Lung (tissue), 12 donors: Measurements from ENCODE around the gene GRK4. TPM values are rescaled to one million over a fixed set of nuclear protein-coding genes. Genes with fewer than 3 reads are reported as not detected.
A peak's percentile ranks its signal among the peaks of the same experiment; 100 is the strongest.

Source experiments
- ATAC-seq: fragments of 200-7000 bp; cut with Tn5 transposase; one replicate; pipeline ENCODE4 v1.9.1; 2020; ENCODE audit warnings: moderate number of reproducible peaks; ENCODE audit not compliant: insufficient read depth, low FRiP score
- DNase-seq, 3 donors: peaks; one replicate each; pipeline ENCODE4 v3.0.0-alpha.2; 2013 to 2017
- H3K27ac ChIP-seq, 2 donors: one replicate each; pipeline ENCODE4 v1.5.1; 2013; ENCODE audit warnings: mild to moderate bottlenecking in 2 of 2, moderate library complexity in 2 of 2, control low read depth in 1 of 2, inconsistent platforms in 1 of 2, low read depth in 1 of 2, low read length in 1 of 2
- H3K27me3 ChIP-seq, 3 donors: one replicate each; pipeline ENCODE4 v1.5.1; 2013; ENCODE audit warnings: low read length in 2 of 3; ENCODE audit not compliant: control insufficient read depth in 3 of 3, insufficient read depth in 3 of 3
- H3K36me3 ChIP-seq, 4 donors: one replicate each; pipeline ENCODE4 v1.5.1; 2013; ENCODE audit warnings: low read length in 4 of 4, mild to moderate bottlenecking in 1 of 4, moderate library complexity in 1 of 4; ENCODE audit not compliant: control insufficient read depth in 4 of 4, insufficient read depth in 4 of 4
- H3K4me1 ChIP-seq, 5 donors: one replicate each; pipeline ENCODE4 v1.5.1; 2013; ENCODE audit warnings: low read length in 5 of 5, mild to moderate bottlenecking in 2 of 5, moderate library complexity in 1 of 5; ENCODE audit not compliant: control insufficient read depth in 5 of 5, insufficient read depth in 5 of 5
- H3K4me3 ChIP-seq: one replicate; pipeline ENCODE4 v1.5.1; 2013; ENCODE audit warnings: mild to moderate bottlenecking, control low read depth, moderate library complexity
- H3K9ac ChIP-seq, 2 donors: one replicate each; pipeline ENCODE4 v1.5.1; 2013; ENCODE audit warnings: low read length in 2 of 2, control low read depth in 1 of 2; ENCODE audit not compliant: insufficient read depth in 1 of 2
- H3K9me3 ChIP-seq, 4 donors: one replicate each; pipeline ENCODE4 v1.5.1; 2013; ENCODE audit warnings: low read length in 3 of 4, mild to moderate bottlenecking in 1 of 4, moderate library complexity in 1 of 4; ENCODE audit not compliant: control insufficient read depth in 4 of 4, insufficient read depth in 3 of 4
- CTCF ChIP-seq: IDR thresholded peaks from 2 replicates; pipeline ENCODE4 v1.5.1; 2012; ENCODE audit warnings: mild to moderate bottlenecking; ENCODE audit errors: control extremely low read depth, extremely low read depth
- WGBS, 2 donors: extraction: QIAGEN DNeasy Blood & Tissue Kit; methylation state at CpG; one replicate each; pipeline ENCODE4 v1.1.7; 2013; 5-methylcytosine and 5-hydroxymethylcytosine counted together
- polyA plus RNA-seq, 2 donors: library from polyadenylated mRNA; stranded (reverse); fragments of 200-250 nt; gene quantifications; one replicate each; pipeline ENCODE4 v1.2.1, GENCODE V29; 2013
- total RNA-seq, 2 donors: library from RNA; depleted of rRNA in 1 of 2; stranded (reverse); fragments of >200 nt in 1 of 2; gene quantifications; one replicate each; pipeline ENCODE4 v1.2.1, GENCODE V29; 2014 to 2021
- donor health status: control.
- donor health status: control.
- donor health status: Bipolar disorder and iron deficiency.
- donor health status: healthy.
- donor health status: DM: yes; HTN: yes; CAD: no.

Gene GRK4
- total and polyA plus RNA-seq, 4 donors, result 1.8 to 6.7 (median 3.2) TPM

DNA sequence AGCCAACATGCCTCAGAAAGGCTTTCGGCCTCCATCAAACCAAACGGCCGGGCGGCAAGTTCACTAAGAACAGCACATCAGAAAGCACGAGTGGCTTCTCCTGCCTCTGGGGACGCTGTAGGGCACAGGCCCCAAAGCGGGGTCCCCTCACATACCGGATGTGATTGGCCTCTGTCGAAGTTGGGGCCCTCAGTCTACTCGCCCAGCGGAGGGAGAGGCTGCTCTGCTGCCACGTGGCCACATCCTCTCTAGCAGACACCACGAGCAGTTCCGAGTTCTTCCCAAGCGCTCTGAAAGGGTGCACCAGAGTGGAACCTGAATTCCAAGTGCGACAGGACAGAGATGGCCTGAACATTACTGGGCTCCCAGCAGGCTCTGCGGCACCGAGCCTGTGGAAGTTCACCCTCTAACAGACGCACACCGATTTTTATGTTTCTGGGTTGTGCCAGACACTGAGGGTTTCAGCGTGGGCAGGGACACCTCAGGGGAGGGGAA, 21.3 kb upstream of the GRK4 start:
- Histone ChIP-seq H3K9ac (no peak overlapping the region), H3K4me3 (no peak overlapping the region), H3K27ac (no peak overlapping the region), H3K9me3 (no peaks in the 10 kb centered on the region), H3K4me1 (peaks cover 0 to 5% (median under 1%) of the 10 kb centered on the region in 5 donors), H3K36me3 (peaks cover 14 to 72% (median 42%) of the 10 kb centered on the region in 4 donors), H3K27me3 (no peaks in the 10 kb centered on the region)
- 89 to 93% methylated on average over 21 of the region's 21 CpGs for WGBS, 2 donors
- TF ChIP-seq CTCF, result no peak
- ATAC-seq (no peak), DNase-seq (peak in 1 of 3 donors; percentile 7)

DNA sequence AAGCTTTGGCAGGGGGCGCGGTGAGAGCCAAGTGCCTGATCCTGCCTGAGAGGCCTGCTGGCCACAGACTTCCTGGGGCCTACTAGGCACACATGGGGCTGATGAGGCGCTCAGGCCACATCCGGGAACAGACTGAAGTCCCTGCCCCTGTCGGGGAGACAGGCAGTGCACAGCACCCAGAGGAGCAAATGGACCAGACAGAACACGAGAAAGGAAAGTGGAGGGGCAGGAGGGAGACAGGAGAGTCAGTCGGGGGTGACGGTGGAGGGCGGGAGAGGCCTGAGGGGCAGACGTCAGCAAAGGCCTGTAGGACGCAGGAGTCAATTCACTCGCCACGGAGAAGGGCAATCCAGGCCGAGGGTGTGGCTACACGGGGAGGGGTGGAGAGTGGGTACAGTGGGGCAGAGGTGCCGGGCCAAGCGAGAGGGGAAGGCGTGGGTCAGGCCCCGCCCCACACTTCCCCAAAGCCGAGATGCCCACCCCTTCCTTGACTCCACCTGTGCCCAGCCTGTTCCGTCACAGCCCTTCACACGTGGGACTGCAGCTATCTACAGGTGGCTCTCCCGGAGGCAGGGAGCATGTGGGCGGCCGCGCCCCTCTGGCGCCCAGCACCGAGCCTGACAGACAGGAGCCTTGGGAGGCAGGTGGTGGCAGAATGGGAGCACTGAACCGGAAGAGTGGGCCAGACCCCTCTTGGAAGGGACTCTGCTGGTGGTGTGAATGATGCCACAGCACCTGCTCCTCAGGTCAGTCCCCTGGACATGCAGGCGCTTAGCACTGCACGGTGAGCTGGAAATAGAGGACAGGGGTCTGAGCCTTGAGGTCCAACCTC, 20.6 kb upstream of the GRK4 start:
- Histone ChIP-seq H3K4me1 (no peaks in the 10 kb centered on the region), H3K9ac (no peak overlapping the region), H3K36me3 (peaks cover 19 to 72% (median 49%) of the 10 kb centered on the region in 4 donors), H3K9me3 (no peaks in the 10 kb centered on the region), H3K4me3 (no peak overlapping the region), H3K27me3 (no peaks in the 10 kb centered on the region), H3K27ac (no peak overlapping the region)
- 77 to 80% methylated on average over 28 to 31 of the region's 31 CpGs for WGBS, 2 donors
- no peak for TF ChIP-seq CTCF
- ATAC-seq, result no peak
- DNase-seq, result peak in 1 of 3 donors; percentile 11

GRCh38 chr4:2943364-2944090, 19.8 kb upstream of the GRK4 start:
- Histone ChIP-seq H3K27me3 (no peaks in the 10 kb centered on the region), H3K4me1 (no peaks in the 10 kb centered on the region), H3K9me3 (no peaks in the 10 kb centered on the region), H3K9ac (no peak overlapping the region), H3K27ac (no peak overlapping the region), H3K36me3 (peaks cover 19 to 75% (median 51%) of the 10 kb centered on the region in 4 donors), H3K4me3 (no peak overlapping the region)
- peak in 1 of 3 donors; percentile 11 for DNase-seq
- WGBS, 2 donors, result 95% methylated on average over 20 of the region's 20 CpGs
- no peak for ATAC-seq
- no peak for TF ChIP-seq CTCF
